PC-9 (cell line): Measurements from ENCODE around the gene CENPP.

ENCODE experiments used
- CTCF ChIP-seq: fragments of 200-600 bp; sonication (generic); conservative IDR thresholded peaks from 2 replicates; pipeline ENCODE4 v1.6.1; 2017; ENCODE audit warnings: mixed run types, antibody characterized with exemption, mild to moderate bottlenecking, moderate library complexity
- EZH2 ChIP-seq: fragments of 200-600 bp; sonication (generic); IDR thresholded peaks from 2 replicates; pipeline ENCODE4 v1.8.0; 2017; ENCODE audit warnings: antibody characterized with exemption, low read depth

DNA sequence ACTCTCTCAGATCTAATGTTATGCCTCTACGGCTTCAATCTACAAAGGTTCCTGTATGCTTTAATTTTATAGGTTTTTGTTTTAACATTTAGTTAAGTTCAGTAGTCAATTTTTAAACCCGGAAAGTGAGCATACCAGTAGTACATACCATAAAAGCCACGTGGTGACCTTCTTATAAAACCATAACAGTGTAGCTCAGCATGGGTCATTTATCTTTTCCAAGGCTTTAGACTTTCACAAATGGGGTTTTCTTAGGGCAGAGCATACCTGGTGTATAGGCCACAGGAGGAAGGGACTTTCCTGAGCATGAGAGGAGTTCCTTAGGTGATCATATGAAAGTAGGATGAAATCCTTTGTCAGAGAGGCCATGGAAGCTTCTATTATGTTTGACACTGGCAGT is 186.9 kb downstream of the CENPP start:
- no peak for TF ChIP-seq CTCF
- TF ChIP-seq EZH2, result no peak
